ENCODE results near the gene TRPM2. TPM values are rescaled to one million over a fixed set of nuclear protein-coding genes. Genes with fewer than 3 reads are reported as not detected.

The TRPM2 gene
- total and polyA plus RNA-seq, 2 of the 13 experiments (the other 11 are each of a cell fraction or from before 2014, with no cell fraction given): 0.07 to 0.20 TPM

- TF ChIP-seq BATF2 (CRISPR knock-in tag; IDR thresholded peaks at IDR 0.05) (no peak), RFX1 (IDR thresholded peaks at IDR 0.05) (peak; percentile 74; the same call in 1 of the 2 replicates), MEIS2 (CRISPR knock-in tag; IDR thresholded peaks at IDR 0.05) (peak; percentile 60; the same call in 1 of the 2 replicates), ZNF44 (CRISPR knock-in tag; IDR thresholded peaks at IDR 0.05) (0 out of 2 replicates have a peak, but pooled peaks have one; percentile 43), ZNF577 (CRISPR knock-in tag; IDR thresholded peaks at IDR 0.05; ENCODE audit: borderline replicate concordance, low read depth) (no peak), ZNF674 (CRISPR knock-in tag; IDR thresholded peaks at IDR 0.05; ENCODE audit: low read depth) (no peak), GMEB2 (CRISPR knock-in tag; IDR thresholded peaks at IDR 0.05; ENCODE audit: low read depth) (0 out of 2 replicates have a peak, but pooled peaks have one; percentile 31), HOXA5 (CRISPR knock-in tag; IDR thresholded peaks at IDR 0.05) (peak; percentile 38; the same call in 1 of the 2 replicates), PCBP1 (IDR thresholded peaks at IDR 0.05; ENCODE audit: borderline replicate concordance, low read depth, low read length) (peak; percentile 87; the same call in 1 of the 2 replicates), POLR2G (IDR thresholded peaks at IDR 0.05; ENCODE audit: low read depth, low read length) (peak; percentile 93), RNF219 (CRISPR knock-in tag; IDR thresholded peaks at IDR 0.05) (no peak), PRMT3 (CRISPR knock-in tag; IDR thresholded peaks at IDR 0.05; ENCODE audit: borderline replicate concordance, low read depth) (no peak), HMGXB4 (CRISPR knock-in tag; IDR thresholded peaks at IDR 0.05; ENCODE audit: borderline replicate concordance in 1 of 2, low read depth in 1 of 2) (peak; percentile 75 to 78; a peak in 3 of 4 replicates), TOPORS (CRISPR knock-in tag; IDR thresholded peaks at IDR 0.05) (peak; percentile 76; the same call in 1 of the 2 replicates), MTA1 (CRISPR knock-in tag; IDR thresholded peaks at IDR 0.05; ENCODE audit: borderline replicate concordance) (peak; percentile 75; the same call in 1 of the 2 replicates), TFE3 (CRISPR knock-in tag; IDR thresholded peaks at IDR 0.05) (no peak; the same call in 1 of the 2 replicates), TGIF2 (CRISPR knock-in tag; IDR thresholded peaks at IDR 0.05) (peak; percentile 92), ZNF883 (CRISPR knock-in tag; IDR thresholded peaks at IDR 0.05; ENCODE audit: not compliant biosample characterization) (peak; percentile 81), RNF2 (conservative IDR thresholded peaks at IDR 0.05; ENCODE audit: low read depth) (no peak; the same call in 1 of the 2 replicates)
These were observed 14.2 kb upstream of the TRPM2 start, which contains the start of gene CFAP410 (continued) for GRCh38 chr21:44338971-44339910.

Measured in HepG2 (cell line).